Measurements from ENCODE around the gene MAML3. TPM values are rescaled to one million over a fixed set of nuclear protein-coding genes. Genes with fewer than 3 reads are reported as not detected.

The MAML3 gene
- total RNA-seq, 4 donors from 2014 or later: 16.1 to 40.0 (median 18.1) TPM

- 6 to 8% methylated on average over 2 to 4 of the region's 4 CpGs for WGBS, 2 donors (ENCODE audit: low coverage in 1 of 2)
- TF ChIP-seq EP300 (IDR thresholded peaks at IDR 0.05; ENCODE audit: low read depth) (no peak), CTCF (IDR thresholded peaks at IDR 0.05) (no peak), POLR2A (IDR thresholded peaks at IDR 0.05) (no peak), POLR2AphosphoS5 (IDR thresholded peaks at IDR 0.05) (peak in 1 of 3 donors; percentile 58)
- intact Hi-C loops (cut with DNase I; ENCODE audit: low total_unique reads): no loop called here
- Histone ChIP-seq H3K4me3 (peak overlapping the region; percentile 20 to 44 (median 25)), H3K27me3 (no peaks in the 10 kb centered on the region), H3K36me3 (no peaks in the 10 kb centered on the region), H3K4me1 (peaks cover 13 to 37% (median 18%) of the 10 kb centered on the region in 4 donors), H3K27ac (peak overlapping the region; percentile 80 to 85 (median 80)), H3K9me3 (no peaks in the 10 kb centered on the region)
- DNase-seq: no peak
- in situ Hi-C loops (cut with MboI; ENCODE audit: low pct_ligation_motif_present in 1 of 4, low pct_unique_long_range_greater_than_20kb in 1 of 4, low sequenced_read_pairs in 3 of 4): no loop called here
Observed at GRCh38 chr4:140048419-140048995, 105.5 kb downstream of the MAML3 start.

DNA sequence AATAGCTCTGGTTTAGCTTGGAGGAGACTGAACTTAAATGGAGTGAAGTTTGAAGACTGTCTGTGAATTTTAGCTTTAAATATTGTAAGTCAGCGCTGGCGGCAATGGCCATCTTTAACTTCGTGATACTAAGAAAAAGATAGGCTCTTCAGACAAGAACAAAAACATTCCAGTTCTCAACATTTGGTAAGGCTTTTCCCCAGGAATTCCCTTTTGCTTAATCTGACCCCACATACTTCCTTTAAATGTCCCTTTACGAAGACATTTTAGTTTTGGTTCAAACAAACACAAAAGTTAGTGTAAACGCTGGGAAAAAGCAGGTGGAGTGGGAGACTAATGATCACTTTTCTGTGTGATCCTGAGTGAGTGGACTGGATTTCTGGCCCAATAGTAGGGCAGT, 106.2 kb downstream of the MAML3 start:
- in situ Hi-C loops (cut with MboI; ENCODE audit: low pct_ligation_motif_present in 1 of 4, low pct_unique_long_range_greater_than_20kb in 1 of 4, low sequenced_read_pairs in 3 of 4) (no loop called here), intact Hi-C loops (cut with DNase I; ENCODE audit: low total_unique reads) (no loop called here)
- Histone ChIP-seq H3K9me3 (no peaks in the 10 kb centered on the region), H3K36me3 (no peaks in the 10 kb centered on the region), H3K4me1 (peaks cover 13 to 37% (median 18%) of the 10 kb centered on the region in 4 donors), H3K27ac (peak overlapping the region; percentile 80 to 85 (median 80)), H3K4me3 (no peak overlapping the region), H3K27me3 (no peaks in the 10 kb centered on the region)
- WGBS, 2 donors (ENCODE audit: low coverage in 1 of 2): 71 to 84% methylated on average over 5 of the region's 5 CpGs
- no peak for DNase-seq
- no peak for TF ChIP-seq POLR2AphosphoS5 (IDR thresholded peaks at IDR 0.05)
- TF ChIP-seq EP300 (IDR thresholded peaks at IDR 0.05; ENCODE audit: low read depth): no peak
- TF ChIP-seq POLR2A (IDR thresholded peaks at IDR 0.05): no peak
- no peak for TF ChIP-seq CTCF (IDR thresholded peaks at IDR 0.05)

DNA sequence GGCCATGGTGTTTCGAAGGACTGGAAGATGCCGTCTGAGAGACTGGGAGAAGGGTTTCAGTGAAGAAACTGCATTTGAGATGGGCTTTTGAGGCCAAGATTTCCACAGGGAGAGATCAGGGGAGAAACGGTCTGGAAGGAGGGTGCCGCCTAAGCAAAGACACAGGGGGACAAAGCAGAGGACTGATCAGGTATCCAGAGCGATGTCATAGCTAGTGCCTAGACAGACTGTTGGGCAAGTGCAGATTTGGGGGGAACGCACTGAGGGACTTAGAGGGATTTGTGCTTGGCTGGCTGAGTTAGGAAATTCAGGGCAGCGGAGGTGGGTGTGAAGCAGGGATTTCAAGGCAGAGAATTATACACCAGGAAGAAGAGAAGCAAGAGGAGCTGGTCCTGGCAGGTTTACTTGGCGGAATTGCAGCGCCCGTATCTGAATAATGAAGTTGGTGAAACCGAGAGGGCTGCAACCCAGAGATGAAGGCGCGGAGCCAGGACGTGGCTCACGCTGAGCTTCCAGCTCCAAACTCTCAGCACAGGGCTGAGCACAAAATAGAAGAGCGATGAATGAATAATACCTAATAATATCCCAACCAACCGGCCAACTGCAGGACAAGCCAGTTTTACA, 106.9 kb downstream of the MAML3 start:
- in situ Hi-C loops (cut with MboI; ENCODE audit: low pct_ligation_motif_present in 1 of 4, low pct_unique_long_range_greater_than_20kb in 1 of 4, low sequenced_read_pairs in 3 of 4): no loop called here
- H3K27me3 ChIP-seq: no peaks in the 10 kb centered on the region
- intact Hi-C loops (cut with DNase I; ENCODE audit: low total_unique reads): no loop called here
- no peak for DNase-seq
- H3K4me1 ChIP-seq: peaks cover 13 to 37% (median 18%) of the 10 kb centered on the region in 4 donors
- TF ChIP-seq POLR2AphosphoS5 (IDR thresholded peaks at IDR 0.05) (no peak), CTCF (IDR thresholded peaks at IDR 0.05) (no peak), POLR2A (IDR thresholded peaks at IDR 0.05) (no peak), EP300 (IDR thresholded peaks at IDR 0.05; ENCODE audit: low read depth) (no peak)
- peak overlapping the region in 1 of 4 donors; percentile 80 for H3K27ac ChIP-seq
- no peak overlapping the region for H3K4me3 ChIP-seq
- 92 to 95% methylated on average over 16 to 17 of the region's 17 CpGs for WGBS, 2 donors (ENCODE audit: low coverage in 1 of 2)
- no peaks in the 10 kb centered on the region for H3K9me3 ChIP-seq
- H3K36me3 ChIP-seq: no peaks in the 10 kb centered on the region

GRCh38 chr4:140046543-140046942, 107.4 kb downstream of the MAML3 start:
- 78% methylated on average over 6 of the region's 6 CpGs for WGBS, 2 donors (ENCODE audit: low coverage in 1 of 2)
- intact Hi-C loops (cut with DNase I; ENCODE audit: low total_unique reads) (no loop called here), in situ Hi-C loops (cut with MboI; ENCODE audit: low pct_ligation_motif_present in 1 of 4, low pct_unique_long_range_greater_than_20kb in 1 of 4, low sequenced_read_pairs in 3 of 4) (no loop called here)
- Histone ChIP-seq H3K27me3 (no peaks in the 10 kb centered on the region), H3K4me1 (peaks cover 13 to 37% (median 18%) of the 10 kb centered on the region in 4 donors), H3K4me3 (no peak overlapping the region), H3K27ac (no peak overlapping the region), H3K9me3 (no peaks in the 10 kb centered on the region), H3K36me3 (no peaks in the 10 kb centered on the region)
- TF ChIP-seq CTCF (IDR thresholded peaks at IDR 0.05) (no peak), EP300 (IDR thresholded peaks at IDR 0.05; ENCODE audit: low read depth) (no peak), POLR2A (IDR thresholded peaks at IDR 0.05) (no peak), POLR2AphosphoS5 (IDR thresholded peaks at IDR 0.05) (no peak)
- no peak for DNase-seq

Measured in transverse colon (tissue), 4 donors.